GM12801 (cell line): ENCODE data around the gene SF3B4.

Experiments used
- CTCF ChIP-seq: IDR thresholded peaks from one replicate; pipeline ENCODE4 v1.5.1; 2011; ENCODE audit warnings: control low read depth; ENCODE audit not compliant: insufficient read length; ENCODE audit errors: extremely low read depth

The SF3B4 gene

GRCh38 chr1:149877211-149877946, 50.2 kb downstream of the SF3B4 start:
- TF ChIP-seq CTCF: no peak
